HG02610 (cell line): ENCODE measurements around the gene WNT6.

Experiments
- ATAC-seq: cut with Tn5 transposase; IDR thresholded peaks from one replicate; pipeline ENCODE4 v1.9.1; 2021; ENCODE audit warnings: mild to moderate bottlenecking, moderate library complexity; ENCODE audit not compliant: unreplicated experiment

WNT6 gene

DNA sequence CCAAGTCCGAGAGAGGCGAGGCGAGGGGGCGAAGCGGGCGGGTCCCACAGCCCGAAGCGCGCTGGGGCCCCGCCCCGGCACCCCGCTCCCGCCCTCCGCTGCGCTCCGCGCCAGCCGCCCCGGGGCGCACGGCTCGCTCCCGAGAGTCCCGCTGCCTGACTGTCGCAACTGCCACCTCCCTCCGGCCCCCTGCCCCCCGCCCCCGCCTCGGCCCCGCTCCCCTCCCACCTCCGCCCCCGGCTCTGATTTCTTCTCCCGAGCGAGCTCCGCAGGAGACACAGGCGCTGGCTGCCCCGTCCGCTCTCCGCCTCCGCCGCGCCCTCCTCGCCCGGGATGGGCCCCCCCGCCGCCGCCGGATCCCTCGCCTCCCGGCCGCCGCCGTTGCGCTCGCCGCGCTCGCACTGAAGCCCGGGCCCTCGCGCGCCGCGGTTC lies at the start of gene WNT6:
Gene WNT6, plus strand, starts transcription at position 250 of the 432 bp plus-strand sequence. CDS start 233 bp downstream, outside the sequence.
- ATAC-seq = no peak

DNA sequence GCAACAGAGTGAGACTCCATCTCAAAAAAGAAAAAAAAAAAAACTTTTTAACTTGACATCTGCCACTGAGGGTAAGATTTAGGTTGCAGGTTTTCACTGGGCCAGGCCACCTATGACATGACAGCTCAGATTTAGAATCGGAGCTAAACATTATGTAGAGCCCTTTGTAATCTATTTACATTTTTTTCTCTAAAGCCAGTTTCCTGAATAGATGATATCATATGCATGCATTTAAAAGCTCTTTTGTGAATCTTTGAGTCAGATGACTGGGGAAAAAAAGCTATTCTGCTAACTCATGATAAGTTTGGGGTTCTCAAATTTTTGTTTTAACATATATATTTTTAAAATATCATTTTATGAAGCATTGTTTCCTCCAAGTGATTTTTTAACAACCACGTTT lies 49.3 kb upstream of the WNT6 start:
- no peak for ATAC-seq

DNA sequence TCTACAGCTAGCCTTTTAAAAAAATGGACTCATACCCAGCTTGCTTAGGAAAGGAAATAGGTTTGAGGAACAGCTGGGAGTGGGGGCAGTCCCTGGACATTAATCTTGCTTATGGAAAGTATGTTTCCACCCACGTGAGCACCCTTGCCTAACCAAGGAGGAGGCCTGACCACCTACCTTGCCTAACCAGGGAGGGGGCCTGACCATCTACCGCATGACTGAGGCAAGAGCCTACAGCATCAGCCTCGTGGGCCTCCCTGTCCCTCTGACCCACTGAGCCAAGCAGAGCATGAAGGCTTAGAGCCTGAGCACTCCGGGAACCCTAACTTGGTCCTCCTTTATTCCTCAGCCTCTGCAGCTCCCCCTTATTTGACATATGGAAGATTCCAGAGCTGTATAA lies 48.2 kb upstream of the WNT6 start:
- ATAC-seq = no peak

DNA sequence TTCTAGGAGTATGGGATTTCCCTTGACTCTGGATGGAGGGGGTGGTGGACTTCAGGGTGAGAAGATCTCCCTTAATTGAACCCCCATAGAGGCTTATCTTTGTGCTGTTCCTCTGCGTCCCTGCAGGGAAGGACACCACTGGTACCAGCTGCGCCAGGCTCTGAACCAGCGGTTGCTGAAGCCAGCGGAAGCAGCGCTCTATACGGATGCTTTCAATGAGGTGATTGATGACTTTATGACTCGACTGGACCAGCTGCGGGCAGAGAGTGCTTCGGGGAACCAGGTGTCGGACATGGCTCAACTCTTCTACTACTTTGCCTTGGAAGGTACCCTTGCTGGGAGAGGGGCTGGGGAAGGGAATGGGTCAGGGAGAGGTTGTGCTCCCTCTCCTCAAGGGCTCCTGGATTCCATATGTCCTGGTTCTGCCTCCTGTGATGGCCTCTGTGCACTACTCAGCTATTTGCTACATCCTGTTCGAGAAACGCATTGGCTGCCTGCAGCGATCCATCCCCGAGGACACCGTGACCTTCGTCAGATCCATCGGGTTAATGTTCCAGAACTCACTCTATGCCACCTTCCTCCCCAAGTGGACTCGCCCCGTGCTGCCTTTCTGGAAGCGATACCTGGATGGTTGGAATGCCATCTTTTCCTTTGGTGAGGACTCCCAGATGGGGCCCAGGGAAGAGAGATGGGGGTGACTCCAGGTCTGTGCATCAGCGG lies 47.3 kb upstream of the WNT6 start:
- ATAC-seq = no peak

DNA sequence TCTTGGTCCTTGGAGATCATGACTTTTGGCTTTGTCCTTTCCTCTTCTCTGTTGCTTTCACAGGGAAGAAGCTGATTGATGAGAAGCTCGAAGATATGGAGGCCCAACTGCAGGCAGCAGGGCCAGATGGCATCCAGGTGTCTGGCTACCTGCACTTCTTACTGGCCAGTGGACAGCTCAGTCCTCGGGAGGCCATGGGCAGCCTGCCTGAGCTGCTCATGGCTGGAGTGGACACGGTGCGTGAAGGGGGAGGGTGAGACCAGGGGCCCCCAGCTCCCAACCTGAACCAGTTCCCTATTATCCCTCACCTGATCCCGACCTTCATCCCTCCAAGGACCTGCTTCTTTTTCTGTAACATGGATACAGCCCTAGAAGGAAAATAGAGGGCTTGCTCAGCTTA lies 46.7 kb upstream of the WNT6 start:
- no peak for ATAC-seq

DNA sequence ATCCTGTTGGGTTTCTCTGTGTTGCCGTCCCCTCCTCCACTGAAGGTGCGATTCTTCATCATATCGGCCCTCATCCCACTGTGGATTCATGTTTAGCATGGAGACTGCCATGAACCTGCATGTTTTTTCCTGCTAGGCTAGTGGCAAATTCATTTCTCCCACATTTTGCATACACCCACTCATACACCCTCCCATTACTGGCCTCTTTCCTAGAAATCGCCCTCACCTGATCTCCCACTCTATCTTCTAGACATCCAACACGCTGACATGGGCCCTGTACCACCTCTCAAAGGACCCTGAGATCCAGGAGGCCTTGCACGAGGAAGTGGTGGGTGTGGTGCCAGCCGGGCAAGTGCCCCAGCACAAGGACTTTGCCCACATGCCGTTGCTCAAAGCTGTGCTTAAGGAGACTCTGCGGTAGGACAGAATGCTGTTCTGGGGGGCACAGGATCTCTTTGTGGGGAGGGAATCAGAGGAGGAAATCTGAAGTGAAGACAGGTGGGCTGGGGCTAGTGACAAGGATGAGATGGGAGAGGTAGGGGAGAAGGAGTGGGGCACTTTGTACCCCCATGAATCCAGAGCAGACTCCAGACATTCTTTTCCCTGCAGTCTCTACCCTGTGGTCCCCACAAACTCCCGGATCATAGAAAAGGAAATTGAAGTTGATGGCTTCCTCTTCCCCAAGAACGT lies 45.7 kb upstream of the WNT6 start:
- no peak for ATAC-seq

DNA sequence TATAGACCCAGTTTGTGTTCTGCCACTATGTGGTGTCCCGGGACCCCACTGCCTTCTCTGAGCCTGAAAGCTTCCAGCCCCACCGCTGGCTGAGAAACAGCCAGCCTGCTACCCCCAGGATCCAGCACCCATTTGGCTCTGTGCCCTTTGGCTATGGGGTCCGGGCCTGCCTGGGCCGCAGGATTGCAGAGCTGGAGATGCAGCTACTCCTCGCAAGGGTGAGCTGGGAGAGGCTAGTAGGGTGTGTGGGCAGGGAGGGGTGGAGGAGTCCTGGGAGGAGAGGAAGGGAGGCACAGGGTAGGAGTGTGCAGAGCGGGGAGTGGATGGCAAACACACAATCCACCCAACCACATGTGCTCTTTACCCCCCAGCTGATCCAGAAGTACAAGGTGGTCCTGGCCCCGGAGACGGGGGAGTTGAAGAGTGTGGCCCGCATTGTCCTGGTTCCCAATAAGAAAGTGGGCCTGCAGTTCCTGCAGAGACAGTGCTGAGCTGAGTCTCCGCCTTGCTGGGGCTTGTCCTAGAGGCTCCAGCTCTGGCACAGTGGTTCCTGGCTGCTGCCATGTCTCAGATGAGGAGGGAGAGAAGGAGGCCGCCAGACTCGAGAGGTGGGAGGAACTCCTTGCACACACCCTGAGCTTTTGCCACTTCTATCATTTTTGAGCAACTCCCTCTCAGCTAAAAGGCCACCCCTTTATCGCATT lies 44.9 kb upstream of the WNT6 start:
- ATAC-seq = no peak

DNA sequence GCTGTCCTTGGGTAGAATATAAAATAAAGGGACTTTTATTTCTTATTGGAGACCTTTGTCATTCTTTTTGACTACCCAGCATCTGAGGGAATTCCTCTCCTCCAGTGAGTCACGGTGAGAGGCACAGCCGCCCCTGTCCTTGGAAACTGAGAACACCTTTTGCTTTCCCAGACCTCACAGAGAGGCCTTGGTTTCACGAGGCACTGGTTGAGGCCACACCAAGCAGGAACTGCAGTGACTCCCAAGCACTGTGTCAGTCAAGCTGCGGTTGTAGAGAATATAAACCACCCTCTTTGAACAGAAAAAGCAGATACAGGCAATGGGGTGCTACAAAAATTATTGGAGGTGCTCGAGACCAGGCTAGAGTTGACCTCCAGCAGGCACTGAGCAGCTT lies 44.4 kb upstream of the WNT6 start:
- ATAC-seq = no peak

DNA sequence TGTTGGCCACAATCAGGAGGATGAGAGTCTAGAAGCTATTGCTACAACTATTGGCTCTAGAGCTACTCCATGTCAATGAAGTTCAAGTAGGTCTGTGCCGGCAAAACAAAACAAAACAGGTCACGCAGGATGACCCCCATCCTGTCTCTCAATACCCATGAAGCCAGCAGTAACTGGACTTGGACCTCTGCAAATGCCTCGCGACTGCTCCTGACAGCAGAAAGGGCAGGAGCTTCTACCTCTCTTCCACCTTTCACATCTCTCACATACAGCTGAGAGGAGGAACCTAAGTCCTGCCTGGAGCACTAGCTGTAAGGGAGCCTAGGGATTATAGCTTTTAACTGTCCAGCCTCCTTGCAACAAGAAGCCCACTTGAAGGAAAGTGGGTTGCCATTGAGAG lies 44.0 kb upstream of the WNT6 start:
- ATAC-seq = no peak

DNA sequence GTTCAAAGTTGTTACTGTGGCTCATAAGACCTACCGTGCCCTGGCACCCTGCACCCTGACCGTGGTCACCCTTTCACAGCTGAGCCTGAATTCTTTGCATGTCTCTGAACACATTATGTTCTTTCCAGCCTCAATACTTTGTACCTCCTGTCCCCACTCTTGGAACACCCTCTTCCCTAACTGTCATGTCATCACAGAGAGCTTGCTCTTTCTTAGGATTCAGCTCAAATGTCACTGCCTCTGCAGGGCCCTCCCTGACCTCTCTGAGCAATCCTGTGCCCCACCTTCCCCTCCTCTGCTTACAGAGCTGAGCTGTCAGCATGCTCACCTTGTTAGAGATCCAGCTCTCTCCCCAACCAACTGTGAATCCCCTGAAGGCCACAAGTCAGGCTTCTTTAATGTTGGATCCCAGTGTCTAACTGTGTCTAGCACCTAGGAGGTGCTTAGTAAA lies 43.0 kb upstream of the WNT6 start:
- ATAC-seq = no peak

DNA sequence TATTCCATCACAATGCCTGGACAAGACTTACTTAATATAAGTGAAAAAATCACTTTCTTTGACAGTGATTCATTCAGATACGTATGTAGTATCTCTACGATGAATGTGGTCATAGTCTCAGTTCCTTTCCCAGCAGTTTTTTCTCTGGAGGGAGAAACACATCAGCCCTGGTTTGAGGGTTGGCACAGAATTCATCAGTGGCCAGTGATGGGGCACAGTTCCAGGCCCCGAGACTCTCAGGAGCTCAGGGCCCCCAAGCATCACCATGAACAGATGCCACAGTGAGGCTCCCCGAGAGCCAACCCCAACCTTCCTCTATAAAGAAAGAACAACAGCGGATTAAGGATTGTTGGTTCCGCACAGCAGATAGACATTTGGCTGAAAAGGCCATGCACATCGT lies 40.5 kb upstream of the WNT6 start:
- ATAC-seq = no peak

DNA sequence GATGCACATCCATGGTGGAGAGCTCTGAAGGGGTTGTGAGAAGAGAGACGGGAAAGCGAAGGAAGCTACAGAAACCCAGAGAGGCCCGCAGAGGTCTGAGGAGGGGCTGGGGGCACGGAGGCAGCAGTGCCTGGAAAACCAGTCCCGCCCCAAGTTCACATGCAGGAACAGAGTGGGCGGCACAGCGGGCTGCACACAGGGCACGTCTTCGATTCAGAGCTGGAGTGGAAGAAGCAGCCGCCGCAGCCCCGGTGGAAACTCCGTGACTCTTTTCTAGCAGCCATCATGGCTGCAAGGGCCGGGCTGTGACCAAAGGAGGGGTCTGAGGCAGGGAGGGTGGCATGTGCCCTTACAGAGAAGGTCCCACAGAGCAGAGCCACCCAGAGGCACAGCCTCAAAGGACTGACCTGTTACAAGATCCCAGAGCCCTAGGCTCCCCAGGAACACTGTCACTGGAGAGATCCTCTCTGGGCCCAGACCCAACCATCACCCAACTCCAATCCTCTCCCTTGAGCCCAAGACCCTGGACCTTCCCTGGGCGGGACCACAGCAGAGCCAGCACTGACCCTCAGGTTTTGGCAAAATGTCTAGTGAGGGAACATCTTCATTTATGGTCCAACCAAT lies 38.7 kb upstream of the WNT6 start:
- ATAC-seq = no peak

DNA sequence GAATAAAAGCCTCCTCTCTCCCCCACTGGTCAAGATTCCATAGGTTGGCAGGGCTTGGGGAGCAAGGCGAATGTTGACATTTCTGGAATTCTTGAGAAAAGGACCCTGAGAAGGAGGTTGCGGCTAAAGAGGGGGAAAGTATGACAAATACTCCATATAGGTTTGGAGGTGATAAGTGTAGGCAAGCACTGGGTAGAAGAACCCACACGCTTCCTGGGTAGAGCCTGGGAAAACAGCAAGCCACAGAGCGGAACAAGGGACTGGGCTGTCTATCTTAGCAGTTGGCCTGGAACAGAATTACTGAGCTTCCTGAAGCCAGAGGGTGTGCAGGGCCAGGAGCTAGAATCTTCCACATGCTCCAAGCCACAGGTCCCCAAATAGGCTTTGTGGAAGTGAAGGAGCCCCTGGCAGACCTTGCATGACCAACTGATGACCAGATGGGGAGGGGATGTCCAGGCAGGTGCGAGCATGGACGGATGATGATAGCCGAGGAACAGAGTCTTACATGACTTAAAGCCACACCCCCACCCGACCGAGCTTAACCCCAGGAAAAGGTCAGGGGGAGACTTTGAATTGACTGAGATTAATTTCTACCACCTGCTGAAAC lies 37.9 kb upstream of the WNT6 start:
- ATAC-seq = no peak

DNA sequence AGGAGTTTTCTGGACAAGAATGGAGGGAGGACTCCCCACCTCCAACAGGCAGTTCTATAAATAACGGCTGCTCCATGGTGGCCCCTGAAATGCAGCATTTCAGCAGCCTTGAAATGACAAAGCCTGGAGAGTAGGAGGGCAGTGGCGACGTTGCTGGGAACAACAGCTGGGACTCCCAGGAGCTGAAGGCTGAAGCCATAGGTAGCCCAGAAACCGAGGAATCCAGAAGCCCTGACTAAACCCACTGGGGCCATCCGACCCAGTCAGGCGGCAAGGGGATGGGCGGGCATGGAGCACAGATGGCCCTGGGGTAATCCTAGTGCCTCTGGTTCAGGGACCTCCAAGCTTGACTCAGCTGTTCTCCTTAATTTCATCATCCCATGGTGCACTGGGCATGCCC lies 37.0 kb upstream of the WNT6 start:
- ATAC-seq = no peak

DNA sequence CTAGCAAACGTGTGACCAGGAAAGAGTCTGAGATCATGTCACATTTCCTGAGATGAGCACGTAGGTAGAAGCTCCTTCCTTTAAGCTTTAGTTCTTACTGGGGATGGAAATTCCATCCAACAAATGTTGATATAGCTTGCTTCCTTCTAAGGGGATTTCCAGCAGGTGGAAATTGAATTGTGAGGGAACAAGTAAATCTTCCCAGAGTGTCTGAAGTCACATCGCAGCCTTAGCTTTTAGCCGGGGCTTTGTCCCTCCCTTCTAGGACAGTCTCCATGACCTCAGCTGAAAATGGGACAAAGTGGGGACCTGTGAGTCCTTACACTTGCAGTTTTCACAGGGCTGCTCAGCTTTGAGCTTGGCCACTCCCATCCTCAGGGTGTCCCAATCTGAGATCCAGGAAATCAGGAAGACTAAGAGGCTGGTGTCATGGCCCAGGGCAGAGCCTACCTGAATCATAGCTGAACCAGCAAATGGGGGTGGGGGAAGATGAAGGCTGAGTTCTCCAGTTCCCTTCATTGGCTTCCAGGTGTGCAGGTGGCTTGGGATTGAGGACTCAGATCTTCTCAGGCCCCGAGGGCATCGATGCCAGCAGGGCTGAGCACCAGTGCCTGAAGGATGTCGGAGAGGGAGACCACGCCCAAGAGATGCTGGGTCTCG lies 36.3 kb upstream of the WNT6 start:
- no peak for ATAC-seq

DNA sequence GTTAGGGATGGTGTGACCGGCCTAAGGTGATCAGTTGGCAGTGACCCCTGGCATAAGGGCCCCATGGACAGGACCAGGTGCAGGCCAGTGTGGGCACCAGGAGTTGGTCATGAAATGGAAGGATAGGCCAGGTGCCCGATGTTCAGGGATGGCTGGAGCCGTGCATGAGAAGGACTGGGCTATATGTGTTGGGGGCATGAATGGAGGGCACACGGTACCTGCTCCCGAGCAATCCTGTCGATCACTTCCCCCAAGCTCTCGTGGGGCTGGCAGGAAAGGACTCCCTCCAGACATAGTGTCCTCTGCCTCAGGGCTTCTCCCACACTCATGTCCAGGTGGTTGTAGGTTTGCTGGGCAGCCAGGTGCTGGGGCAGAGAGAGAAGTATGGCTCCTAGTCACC lies 35.6 kb upstream of the WNT6 start:
- no peak for ATAC-seq

DNA sequence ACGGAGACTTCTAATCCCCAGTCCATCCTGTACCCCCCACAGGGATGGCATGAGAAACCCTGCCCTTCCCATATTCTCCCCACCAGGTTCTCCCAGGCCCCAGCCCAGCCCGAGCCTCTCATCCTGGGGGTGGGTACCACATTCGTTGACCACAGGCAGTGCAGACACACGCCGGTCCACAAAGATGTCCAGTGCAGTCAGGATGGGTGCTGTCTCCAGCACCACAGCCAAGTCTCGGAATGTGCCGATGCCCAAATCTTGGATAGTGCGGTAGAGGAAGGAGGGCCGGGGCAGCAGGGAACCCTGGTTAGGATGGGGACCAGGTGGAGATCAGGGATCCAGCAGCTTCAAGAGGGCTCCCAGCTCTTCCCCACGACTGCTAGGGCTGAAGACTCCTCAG lies 32.8 kb upstream of the WNT6 start:
- no peak for ATAC-seq

DNA sequence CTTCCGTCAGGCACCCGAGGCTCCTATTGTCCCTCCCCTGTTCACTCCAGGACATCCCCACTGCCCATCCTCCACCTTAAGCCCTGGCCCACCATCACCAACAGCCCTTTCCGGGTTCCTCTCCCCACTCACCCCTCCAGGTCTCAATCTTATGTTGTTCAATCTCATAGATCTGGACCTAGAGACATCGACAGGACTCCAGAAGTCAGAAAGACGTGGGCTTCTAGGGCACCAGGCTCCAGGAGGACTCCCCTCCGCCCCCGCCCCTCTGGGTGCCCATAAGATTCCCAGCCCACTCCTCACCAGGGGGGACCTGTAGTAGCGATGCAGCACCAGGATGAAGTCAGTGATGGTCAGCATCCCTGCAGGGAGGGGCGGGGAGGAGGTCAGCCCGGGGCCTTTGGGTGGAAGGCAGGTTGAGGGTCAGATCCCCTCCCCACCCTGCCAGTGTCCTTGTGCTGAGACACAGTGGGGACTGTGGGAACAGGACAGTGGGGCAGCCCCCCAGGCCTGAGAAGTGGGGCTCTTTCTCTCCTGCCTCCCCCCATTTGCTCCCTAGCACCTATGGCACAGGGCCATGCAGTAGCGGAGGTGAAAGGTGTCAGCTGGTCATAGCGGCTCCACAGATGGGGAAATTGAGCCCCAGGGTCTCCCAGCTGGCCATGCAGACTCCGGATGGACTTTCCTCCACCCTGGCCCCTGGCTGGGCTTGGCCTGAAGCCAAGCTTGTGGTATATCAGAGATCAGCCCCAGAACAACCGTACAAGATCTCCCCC lies 31.7 kb upstream of the WNT6 start:
- no peak for ATAC-seq

DNA sequence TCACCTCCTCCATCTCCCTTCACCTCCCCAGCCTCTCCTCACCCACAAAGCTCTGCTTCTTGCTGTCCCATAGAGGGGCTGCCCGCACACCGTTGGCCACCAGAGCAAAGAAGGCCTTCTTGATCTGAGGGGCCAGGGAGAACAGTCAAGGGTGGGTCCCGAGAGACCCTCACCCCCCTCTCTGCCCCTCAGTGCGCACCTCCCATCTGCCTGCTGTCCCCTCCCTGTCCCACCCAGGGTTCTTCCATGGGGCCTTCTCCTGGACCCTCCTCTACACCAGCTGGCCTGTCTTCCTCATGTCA lies 31.2 kb upstream of the WNT6 start:
- no peak for ATAC-seq

DNA sequence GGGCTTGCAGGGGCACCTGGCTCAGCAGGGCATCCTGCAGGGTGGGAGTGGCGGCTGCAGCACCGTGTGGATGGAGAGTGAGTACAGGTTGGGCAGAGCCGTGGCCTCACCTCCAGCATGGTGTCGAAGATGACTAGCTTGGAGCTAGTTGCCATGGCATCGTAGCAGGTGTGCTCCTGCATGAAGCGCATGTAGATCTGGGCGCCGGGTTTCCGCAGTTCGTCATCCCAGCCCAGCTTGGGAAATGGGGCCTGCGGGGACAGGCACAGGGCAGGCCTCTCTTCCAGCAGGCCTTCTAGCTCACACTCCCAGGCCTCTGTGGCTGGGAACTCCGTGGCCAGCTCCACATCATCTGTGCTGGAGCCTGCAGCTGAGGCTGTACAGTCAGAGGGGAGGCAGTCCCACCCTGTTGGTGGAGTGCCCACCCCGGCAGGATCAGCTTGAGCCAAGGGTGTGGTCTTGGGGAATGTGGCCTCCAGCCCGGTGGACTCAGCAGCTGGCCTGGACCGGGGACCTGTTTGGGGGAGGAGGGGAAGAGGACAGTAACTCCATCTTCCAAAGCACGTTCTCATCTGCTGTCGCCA lies 29.6 kb upstream of the WNT6 start:
- ATAC-seq = no peak
